Non-pigmented ciliary epithelial cell (primary cell): ENCODE data around the gene CD244.
"Not testable (repeated sequence)": the region's sequence is repeated elsewhere in the genome, so short reads cannot be mapped to it uniquely, and the experiment has no call there.

ENCODE experiments used
- DNase-seq: peaks from one replicate; pipeline ENCODE4 v3.0.0-alpha.2; 2010; ENCODE audit warnings: low read depth

CD244 gene

DNA sequence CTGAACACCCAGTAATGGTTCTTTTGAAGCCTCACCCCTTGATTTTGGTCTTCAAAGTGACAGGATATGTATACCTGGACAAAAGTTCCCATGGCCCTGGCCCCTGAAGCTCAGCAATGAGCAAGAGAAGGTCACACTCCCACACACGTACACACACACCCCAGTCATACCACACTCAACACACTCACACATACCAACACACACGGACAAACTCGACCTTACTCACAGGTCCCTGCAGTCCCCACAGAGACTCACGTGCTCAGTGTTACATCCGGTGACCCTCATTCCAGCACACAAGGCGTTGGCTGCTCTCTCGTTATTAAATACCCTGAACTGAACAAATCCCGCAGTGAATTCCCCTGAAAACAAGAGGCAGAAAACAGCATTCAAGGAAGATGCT, 16.4 kb upstream of the CD244 start:
- no peak for DNase-seq

DNA sequence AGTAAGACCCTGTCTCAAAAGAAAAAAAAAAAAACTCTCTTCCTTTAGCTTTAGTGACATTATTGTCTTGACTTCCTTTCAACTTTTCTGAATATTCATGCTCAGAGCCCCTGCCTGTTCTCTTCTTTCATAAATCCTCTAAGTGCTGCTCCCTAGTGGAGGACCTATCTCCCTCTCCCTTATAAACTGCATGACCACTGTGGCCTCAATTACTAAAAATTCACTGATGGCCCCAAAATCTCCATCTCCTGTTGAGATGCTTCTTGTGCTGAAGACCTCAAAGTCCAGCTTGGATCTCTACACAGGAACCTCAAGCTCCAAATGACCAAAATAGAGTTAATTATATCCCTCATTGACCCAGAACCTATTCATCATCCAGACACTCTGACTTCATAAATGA, 14.5 kb upstream of the CD244 start:
- no peak for DNase-seq

DNA sequence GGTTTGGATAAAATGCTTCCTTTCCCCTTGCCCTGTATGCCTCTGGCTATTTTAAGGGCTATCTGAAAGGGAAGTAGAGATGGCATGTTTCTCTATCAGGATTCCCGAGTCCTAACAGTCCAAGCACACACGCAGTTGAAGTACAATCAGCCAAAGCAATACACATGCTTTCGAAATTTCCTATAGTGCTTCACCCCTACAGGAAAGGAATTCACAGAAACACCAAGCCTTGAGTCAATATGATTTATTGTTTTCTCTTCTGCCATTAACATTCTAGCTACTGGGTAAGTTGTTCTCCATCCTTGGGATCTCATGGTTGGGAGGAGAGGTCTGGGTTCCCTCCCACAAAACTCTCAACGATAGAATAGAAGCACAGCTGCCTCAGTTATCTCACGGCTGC, 13.6 kb upstream of the CD244 start:
- DNase-seq: no peak

DNA sequence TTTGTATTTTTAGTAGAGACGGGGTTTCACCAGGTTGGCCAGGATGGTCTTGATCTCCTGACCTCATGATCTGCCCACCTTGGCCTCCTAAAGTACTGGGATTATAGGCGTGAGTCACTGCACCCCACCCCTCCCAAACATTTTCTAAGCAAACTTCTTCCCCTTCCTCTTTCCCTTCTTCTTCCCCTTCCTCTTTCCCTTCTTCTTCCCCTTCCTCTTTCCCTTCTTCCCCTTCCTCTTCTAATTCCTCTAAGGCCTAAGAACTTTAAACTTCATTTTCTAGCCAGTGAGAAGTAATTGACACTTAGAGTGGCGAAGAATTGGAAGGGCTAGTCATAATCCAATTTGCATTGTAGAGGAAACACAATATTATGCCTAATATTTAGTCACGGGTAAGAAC, 12.9 kb upstream of the CD244 start:
- not testable (repeated sequence) for DNase-seq

DNA sequence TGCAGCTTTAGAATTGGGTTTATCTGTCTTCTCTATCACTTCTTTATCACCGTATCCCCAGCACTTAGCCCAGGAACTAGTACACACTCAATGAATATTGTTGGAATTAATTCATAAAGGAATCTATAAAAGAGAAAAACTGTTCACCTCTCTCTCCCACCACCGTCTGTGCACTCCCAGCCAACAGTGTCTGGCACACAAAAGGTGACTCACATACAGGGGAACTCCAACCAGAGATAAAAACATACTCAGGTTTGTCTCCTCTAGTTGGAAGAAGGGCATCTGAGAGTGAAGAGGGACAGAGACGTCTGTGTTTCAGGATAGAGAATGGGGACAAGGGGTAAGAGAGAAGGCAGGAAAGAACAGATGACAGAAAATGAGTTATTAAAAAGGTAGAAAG, 12.2 kb upstream of the CD244 start:
- DNase-seq: no peak

DNA sequence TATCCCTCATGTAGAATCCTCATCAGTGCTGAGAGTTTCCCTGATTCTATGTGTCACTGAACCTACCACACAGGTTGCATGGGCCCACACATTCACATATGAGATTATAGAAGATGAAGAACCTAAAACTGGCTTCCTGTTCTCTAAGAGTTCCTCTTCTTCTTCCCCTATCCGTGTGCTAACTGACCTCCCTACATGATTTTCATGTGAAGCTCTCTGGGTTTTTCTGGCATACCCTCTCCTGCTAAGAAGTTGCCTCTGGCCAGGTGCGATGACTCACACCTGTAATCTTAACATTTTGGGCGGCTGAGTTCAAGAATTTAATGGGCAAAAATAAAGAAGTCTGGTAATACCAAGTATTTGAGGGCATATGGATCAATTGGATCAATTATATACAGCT, 5.5 kb upstream of the CD244 start:
- DNase-seq: no peak

DNA sequence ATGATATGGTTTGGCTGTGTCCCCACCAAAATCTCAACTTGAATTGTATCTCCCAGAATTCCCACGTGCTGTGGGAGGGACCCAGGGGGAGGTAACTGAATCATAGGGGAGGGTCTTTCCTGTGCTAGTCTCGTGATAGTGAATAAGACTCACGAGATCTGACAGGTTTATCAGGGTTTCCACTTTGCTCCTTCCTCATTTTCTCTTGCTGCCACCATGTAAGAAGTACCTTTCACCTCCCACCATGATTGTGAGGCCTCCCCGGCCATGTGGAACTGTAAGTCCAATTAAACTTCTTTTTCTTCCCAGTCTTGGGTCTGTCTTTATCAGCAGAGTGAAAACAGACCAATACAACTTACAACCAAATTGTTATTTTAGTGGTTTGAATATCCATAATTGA, 5.0 kb upstream of the CD244 start:
- DNase-seq: not testable (repeated sequence)

DNA sequence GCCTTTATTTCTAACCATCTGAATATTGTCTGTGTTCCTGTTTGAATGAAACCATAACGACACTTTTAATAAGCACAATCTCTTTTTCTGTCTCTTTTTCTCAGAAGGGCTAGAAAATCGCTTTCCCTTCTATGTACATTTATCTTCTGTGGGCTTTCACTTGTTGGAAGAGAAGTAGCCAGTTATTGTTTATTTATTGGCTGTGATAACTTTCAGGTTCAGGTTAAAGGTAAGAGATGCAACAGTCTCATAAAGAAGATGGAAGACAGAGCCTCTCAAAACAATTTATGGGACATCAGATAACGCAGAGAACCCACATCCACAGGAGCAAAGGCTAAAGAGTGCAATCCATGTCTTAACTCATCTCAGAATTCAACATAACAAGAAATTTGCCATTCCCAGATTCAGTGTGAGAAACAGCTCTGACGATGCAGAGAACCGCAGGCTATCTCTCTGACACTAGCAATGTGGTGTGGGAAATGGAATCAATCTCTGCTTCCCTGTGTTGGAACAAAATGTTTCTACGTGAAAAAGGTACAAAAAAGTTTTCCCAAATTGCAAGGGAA, 4.1 kb upstream of the CD244 start:
- DNase-seq: no peak

DNA sequence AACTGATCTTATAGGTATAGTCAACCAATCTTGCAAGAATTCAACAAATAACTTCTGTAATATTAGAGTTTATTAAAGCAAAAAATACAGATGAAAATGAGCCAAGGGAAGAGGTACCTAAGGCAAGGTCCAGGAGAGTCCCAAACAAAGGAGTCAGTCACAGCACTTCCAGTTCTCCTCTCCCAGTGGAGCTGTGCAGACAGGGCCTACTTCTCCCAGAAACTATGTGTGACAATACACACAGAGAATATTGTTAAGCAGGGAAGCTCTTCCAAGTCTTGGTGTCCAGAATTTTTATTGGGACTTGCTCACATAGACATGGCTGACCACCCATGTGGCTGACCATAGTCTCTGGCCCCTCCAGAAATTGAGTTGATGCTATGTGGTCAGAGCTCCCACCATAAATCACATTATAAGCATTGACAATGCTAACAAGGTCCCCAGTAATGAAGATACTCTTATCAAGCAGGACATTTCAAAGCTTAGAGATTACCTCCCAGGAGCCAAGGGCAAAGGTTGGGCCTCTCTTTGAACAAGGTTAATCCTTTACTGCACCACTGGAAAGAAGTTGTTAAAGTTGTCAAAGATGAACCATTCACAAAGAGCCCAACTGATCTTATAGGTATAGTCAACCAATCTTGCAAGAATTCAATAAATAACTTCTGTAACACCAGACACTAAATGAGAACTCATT, 3.5 kb upstream of the CD244 start:
- DNase-seq: no peak

DNA sequence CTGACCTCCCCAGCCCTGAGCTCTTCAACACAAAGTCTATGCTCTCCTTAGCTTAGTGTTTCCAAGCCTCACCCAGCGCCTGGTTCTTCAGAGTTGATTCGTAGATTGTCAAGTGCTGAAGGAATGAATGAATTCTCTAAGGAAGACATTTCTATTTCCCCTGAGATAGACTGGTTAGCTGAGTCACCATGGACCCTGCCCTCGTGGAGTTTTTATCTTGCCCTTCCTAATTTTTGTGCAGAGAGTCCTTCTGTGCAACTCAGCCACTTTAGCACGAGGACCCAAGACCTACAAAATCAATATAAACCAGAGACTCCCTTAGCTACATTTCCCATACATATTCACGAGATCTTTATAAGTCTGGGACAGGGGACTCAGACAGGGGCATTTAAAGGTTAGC, 2.6 kb upstream of the CD244 start:
- no peak for DNase-seq

DNA sequence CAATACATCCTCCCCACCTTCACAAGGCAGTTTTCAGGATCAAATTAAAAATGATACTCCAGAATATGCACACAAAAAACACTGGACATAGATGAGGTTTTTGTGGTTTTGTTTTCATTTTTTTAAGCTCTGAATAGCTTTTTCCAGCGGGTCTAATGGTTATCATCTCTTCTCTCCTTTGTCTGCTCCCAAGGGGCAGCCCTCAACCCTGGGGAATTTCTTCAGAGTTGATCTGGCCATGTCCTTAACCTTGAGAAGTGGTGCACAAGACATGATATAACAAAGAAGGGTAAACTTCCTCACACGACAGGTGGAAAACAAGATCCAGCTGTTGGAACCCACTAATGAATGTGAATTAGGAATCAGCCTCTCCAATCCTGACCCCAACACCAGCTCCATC, 1.5 kb upstream of the CD244 start:
- DNase-seq: no peak

DNA sequence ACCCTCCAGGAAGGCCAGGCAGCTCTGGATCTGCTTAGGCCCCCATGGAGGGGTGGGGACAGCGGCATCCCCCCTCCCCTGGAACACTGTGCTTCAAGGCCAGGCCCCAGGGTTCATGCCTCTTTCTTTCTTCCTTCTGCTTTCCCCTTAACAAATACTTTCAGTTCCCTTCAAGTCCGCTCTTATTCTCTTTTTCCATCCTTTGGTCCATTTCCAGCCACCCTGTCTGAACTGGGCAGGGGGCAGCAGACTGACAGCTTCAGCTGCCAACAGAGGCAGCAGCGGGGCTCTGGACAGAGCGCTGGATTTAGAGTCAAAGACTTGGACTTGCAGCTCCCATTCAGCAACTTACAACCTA, 1.1 kb upstream of the CD244 start:
- DNase-seq: no peak

DNA sequence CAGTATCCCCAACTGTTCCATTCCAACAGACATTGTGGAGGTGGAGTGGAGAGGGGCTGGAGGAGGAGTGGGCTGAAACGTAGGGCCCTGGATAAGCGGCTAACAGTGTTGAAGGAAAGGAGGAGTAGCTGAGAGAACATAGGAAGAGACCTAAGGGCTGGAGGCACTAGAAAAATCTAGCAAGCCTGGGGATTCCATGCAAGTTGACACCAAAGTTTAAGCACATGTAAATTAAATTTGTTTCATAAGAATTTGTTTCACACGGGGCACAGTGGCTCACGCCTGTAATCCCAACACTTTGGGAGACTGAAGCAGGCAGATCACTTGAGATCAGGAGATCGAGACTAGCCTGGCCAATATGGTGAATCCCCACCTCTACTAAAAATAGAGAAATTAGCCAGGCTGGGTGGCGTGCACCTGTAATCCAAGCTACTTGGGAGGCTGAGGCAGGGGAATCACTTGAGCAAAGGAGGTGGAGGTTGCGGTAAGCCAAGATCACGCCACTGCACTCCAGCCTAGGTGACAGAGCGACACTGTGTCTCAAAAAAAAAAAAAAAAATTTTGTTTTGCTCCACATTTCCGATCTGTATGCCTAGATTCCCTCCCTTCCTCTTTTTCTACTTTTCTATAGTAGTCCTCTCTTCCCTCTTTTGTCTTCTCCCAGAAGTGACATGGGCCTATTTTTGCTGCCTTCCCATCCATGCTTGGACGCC, 530 bp upstream of the CD244 start:
- DNase-seq: no peak

DNA sequence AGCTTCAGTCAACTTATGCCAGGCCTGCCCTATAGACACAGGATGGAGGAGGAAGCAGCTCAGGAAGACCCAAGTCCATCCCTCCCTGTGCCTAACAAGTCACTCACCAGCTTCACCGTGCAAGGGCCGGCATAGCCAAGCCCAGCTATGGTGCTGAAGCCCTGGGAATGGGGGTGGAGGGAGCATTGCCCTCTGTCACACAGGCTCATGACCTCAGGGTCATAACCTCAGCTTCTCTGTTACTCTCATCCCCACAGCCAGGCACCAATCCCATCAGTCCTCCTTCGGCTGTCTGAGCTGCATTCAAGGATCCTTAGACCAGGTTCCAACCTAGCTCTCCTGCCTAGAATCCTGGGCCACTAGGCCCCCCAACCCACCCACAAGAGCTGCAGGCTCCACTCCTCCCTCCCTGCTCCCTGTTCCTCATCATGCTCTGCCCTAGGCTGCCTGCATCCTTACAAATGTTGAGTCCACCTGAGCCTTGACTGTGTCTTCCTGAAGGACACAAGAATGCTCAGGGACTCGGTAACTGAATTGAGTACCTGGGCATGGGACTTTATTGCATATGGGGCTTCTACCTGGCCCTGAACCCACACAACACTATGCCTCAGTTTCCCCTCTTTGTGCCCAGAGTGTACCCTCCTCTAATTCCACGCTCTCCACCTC, 1.7 kb downstream of the CD244 start:
- DNase-seq: no peak

DNA sequence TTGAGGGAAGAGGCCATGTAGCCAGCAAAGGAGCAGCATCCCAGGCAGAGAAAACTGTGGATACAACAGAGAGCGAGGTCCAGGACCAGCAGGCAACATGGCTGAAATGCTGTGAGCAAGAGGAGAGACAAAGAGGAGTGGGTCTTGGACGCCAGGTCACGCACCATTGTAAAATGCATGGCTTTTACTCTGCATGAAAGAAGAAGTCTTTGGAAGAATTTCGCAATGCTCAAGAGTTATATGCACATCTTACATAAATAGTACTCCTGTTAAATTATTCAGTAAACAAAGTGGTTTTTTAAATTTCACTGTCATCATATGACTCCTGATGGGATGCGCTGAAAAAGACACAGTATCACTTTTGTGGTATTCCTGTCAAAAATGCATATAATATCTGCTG, 3.5 kb downstream of the CD244 start:
- no peak for DNase-seq

DNA sequence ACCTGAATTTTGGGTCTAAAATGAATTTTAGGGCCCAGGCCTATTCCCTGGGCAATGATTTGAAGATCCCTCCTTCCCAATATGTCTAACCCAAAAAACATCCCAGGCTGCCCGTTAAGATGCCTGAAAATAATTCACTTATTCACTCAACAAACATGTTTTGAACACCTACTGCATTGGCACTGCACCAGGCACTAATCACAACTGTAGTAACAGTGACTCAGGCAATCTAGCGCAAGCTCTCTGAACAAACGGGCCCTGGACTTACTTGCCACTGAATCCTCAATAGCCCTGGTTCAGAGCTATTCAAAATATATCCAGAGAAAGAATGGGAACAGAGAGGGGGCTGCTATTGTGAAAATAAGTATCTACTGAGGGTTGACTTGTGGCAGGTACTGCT, 4.2 kb downstream of the CD244 start:
- DNase-seq: no peak

DNA sequence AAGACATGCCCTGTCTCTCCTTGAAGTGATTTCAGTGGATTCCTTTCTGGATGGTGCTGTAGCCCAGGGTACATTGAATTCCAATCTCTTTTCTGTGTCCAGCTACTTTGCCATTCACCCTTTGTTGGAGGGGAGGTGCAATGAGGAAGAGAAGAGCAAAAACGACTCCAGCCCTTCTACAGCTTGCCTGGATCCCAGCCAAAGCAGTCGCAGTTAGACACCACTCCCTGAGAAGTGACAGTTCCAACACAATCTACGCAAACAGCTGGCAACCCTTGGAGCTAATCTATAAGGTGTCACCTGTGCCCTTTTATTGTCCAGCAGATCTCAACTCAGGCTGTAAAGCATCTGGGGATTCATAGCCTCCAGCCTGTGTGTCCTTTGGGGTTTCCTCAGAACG, 4.6 kb downstream of the CD244 start:
- no peak for DNase-seq

DNA sequence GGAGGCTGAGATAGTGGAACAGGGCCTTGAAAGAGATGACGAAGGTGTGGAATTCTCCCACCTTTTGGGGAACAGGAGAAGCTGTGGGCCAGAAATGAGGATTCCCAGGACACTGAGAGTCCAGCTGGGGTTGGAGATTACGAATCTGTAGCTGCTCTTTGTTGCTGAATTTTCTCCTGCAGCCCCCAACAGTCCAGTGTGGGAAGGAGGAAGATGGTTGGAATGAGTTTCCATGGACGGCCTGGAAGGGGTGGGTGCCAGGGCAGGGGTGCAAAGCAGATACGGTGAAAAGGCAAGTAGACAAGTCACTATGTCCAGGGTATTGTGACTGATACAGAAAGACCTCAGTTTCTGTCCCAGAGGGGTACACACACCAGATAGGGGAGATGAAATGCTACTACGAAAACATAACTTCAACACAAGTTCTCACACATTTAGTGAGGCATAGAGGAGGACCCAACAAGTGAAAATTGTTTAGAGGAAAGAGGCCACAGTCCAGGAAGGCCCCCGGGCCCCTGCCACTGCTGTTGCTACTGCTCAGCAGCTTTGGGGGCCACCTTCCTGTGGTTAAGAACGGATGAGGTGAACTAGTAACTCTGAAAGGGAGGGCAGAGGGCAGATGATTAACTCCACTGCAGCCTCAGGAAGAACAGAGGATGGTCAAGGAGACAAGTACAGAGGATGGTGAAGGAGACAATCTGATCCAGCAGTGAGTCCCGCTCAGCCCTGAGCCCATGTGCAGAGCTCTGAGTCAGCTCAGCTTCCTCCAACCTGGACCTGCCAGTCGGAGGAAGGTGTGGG, 7.3 kb downstream of the CD244 start:
- DNase-seq: no peak

DNA sequence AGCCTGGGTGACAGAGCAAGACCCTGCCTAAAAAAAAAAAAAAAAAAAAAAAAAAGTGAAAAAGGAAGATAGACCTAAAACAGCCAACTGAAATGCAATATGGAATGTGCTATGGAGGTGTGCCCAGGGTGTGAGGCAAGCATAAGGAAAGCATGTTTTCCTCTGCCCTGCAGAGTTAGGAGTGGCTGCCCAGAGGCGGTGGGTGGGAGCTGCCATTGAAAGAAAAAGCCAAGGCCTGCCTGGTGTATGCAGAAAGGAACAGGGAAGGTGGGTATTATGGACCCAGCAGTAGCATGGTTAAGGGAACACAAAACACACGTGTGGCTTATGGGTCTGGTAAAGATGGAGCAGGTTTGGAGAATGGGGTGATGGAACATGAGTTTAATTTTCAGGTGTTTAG, 8.9 kb downstream of the CD244 start:
- DNase-seq: no peak

DNA sequence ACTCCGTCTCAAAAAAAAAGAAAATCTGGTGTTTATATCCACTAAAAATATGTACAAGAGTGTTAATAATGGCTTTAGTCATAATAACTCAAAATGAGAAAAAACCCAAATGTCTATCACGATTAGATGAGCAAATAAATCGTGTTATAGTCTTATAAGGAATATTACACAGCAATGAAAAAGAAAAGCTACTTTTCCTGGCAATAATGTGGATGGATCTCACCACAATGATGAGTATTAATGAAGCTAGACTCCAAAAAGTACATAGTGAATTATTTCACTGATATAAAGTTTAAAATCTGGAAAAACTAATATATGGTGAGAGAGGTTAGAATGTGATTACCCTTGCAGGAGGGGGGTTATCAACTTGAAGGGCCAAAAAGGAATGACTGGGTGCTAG, 9.7 kb downstream of the CD244 start:
- DNase-seq: no peak

DNA sequence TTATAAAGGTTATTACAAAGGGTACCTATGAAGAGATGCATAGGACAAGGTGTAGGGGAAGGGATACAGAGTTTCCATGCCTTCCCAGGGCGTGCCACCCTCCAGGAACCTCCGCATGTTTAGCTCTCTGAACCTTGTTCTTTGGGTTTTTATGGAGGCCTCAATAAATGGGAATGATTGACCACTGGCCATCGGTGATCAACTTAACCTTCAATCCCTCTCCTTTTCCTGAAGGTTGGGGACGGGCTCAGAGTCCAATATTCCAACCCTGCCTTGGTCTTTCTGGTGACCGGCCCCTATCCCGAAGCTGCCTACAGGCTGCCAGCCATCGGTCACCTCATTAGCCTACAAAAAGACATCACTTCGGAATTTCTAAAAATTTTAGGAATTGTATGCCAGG, 11.7 kb downstream of the CD244 start:
- no peak for DNase-seq

DNA sequence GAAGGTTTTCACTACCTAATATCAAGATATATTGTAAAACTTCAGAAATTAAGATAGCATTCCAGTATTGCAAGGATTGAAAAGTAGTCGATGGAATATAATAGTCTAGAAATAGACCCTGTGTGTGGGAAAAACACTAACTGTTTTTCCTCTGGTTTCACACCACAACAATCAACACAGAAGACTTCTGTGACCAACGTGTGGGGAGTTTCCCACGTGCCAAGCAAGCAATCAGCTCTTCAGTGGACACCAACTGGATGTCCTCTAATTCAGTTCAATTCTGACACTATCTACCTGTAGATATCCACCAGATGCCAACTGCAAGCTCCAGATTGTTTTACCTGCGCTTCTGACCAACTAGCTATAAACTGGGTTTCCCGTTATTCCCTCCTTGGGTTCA, 12.1 kb downstream of the CD244 start:
- no peak for DNase-seq

DNA sequence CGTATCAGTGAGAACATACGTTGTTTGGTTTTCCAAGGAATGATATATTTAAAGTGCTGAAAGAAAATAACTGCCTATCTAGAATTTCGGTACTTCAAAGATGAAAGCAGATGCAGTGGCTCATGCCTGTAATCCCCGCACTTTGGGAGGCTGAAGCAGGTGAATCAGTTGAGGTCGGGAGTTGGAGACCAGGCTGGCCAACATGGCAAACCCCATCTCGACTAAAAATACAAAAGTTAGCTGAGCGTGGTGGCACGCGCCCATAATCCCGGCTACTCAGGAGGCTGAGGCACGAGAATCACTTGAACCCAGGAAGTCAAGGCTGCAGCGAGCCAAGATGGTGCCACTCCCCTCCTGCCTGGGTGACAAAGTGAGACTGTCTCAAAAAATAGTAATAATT, 16.4 kb downstream of the CD244 start:
- DNase-seq: no peak
